Amygdala (tissue), 56 donors: ENCODE results near the gene GJC2.

ENCODE experiments used
- DNase-seq, 56 donors: peaks; one replicate each; lab custom pipeline; 2025; lab: John Stamatoyannopoulos, UW

The GJC2 gene

DNA sequence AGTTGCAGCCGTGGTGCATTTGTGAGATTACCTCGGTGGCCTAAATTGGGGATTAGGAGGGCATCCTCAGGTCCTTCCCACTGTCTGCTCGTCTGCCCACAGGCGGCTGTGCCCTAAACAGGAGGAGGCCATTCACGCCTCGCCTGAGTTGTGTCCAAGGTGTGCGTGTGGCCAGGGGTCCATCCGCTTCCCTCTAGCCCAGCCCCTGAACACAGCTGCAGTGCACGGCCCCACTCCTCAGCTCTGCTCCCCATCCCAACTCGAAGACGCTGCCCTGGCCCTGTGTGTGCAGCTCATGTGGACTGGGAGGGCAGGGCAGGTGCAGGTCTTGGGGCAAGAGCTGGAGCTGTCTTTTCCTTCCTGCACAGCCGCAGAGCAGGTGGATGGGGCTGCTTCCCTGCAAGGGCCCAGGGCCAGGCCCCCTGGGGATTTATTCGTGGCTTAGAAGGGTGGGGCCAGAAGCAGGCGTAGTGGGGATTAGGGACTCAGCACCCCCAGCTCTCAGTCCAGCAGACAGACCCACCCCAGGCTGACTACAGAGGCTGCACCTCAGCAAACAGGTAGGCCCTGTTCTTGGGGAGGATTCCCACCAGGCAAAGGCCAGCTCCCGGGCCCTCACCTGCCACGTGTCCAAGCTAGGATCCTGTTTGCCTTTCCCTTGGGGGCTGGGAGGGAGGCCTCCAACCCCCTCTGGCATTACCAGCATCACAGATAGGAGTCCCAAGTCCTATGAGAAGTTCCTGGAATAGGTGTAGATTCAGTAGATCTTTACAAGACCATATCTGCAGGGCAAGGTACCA is 5.3 kb upstream of the GJC2 start:
- DNase-seq: no peak

GRCh38 chr1:228144993-228145343 is 4.8 kb upstream of the GJC2 start:
- no peak for DNase-seq

GRCh38 chr1:228145463-228146416 is 4.0 kb upstream of the GJC2 start:
- DNase-seq: no peak

GRCh38 chr1:228146417-228147150 is 3.1 kb upstream of the GJC2 start:
- no peak for DNase-seq

DNA sequence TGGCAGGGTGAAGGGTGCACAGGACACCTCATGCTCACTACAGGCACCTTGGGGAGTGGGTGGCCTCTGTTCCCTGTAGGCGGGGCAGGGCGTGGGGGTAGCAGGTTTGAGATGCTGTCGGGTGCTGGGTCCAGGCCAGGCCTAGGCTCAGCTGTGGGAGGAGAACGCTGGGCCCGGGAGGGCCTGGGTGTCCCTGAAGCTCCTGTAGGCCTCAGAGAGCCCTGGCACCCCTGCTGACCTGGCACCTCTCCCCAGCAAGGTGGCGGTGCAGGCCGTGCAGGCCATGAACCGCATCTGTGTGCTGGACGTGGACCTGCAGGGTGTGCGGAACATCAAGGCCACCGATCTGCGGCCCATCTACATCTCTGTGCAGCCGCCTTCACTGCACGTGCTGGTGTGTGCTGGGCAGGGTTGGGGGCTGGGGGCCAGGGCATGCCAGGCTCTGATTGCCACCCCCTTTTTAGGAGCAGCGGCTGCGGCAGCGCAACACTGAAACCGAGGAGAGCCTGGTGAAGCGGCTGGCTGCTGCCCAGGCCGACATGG is 2.5 kb upstream of the GJC2 start:
- no peak for DNase-seq

DNA sequence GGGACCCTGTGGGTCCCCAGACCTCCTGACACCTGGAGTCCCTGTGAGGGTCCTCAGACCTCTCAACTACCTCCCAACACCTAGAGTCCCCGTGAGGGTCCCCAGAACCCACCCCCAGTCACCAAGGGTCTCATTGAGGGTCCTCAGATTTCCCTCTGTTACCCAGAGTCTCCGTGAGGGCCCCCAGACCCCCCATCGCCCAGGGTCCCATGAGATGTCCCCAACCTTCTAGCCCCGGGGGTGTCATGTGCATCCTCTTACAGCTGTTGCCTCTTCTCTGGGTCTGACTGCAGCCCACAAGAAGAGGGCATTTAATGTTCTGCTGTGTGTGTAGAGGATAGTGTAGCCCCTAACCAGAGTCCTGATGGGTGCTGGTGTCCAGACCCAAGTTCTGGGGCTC is 2.0 kb upstream of the GJC2 start:
- no peak for DNase-seq

- peak in 12 of 56 donors; percentile 8 to 65 (median 30) for DNase-seq
Observed at GRCh38 chr1:228148196-228148861, 1.4 kb upstream of the GJC2 start.

DNA sequence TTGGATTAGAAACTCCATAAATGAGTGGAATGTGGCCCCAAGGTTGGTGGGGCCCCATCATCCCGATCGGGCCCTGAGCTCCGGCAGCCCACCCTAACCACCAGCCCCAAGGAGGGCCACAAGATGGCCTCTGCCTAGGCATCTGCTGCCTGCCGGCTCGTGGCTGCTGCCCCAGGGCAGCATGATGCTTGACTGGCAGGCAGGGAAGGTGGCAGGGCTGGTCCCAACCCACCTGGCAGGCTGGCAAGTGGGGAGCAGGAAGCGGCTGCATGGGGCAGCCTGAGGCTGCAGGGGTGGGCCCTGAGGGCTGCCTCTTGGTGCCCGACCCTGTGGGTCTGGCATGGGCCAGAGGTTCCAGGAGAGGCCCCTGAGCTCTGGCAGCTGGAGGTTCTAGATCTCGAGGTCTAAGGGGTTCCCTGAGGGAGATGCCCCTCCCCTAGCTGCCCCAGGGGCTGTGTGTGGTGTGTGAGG is 760 bp upstream of the GJC2 start:
- DNase-seq: no peak

- peak in 5 of 56 donors; percentile 21 to 61 (median 44) for DNase-seq
Observed at GRCh38 chr1:228150120-228150460, 360 bp downstream of the GJC2 start.

- DNase-seq: peak in 44 of 56 donors; percentile 22 to 84 (median 56)
Observed at GRCh38 chr1:228150461-228151179, 890 bp downstream of the GJC2 start.

DNA sequence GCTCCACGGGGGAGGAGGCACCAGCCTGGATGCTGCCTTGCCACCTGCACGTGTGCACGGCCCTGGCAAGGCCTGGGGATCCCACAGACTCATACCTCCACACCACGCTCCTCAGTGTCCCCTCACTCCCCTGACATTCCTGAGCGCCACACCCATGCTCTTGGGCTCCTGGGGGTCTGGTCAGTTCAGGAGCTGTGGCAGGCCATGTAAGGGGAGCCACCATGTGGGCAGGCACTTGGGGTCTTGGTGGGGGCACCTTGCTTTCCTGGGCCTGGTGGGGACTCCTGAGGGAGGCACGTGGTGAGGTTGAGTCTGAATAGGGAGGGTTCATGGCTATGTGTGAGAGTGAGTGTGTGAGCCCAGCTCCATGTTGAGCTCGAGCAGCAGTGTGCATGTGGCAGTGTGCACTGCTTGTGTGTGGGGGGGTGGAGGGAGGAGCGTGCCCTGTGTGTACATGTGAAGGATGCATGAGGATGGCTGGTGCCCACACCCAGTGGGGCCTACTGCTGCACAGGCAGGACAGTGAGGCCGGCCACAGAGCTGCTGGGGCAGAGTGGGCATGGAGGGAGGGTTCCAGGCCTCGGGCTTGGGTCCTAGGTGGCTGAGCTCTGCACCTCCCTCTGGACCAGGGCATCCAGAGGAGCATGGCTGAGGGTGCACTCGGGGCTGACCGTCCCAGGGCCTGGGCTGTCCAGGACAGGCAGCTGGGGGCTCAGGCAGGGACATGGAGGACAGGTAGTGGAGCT is 1.6 kb downstream of the GJC2 start:
- DNase-seq: no peak

DNA sequence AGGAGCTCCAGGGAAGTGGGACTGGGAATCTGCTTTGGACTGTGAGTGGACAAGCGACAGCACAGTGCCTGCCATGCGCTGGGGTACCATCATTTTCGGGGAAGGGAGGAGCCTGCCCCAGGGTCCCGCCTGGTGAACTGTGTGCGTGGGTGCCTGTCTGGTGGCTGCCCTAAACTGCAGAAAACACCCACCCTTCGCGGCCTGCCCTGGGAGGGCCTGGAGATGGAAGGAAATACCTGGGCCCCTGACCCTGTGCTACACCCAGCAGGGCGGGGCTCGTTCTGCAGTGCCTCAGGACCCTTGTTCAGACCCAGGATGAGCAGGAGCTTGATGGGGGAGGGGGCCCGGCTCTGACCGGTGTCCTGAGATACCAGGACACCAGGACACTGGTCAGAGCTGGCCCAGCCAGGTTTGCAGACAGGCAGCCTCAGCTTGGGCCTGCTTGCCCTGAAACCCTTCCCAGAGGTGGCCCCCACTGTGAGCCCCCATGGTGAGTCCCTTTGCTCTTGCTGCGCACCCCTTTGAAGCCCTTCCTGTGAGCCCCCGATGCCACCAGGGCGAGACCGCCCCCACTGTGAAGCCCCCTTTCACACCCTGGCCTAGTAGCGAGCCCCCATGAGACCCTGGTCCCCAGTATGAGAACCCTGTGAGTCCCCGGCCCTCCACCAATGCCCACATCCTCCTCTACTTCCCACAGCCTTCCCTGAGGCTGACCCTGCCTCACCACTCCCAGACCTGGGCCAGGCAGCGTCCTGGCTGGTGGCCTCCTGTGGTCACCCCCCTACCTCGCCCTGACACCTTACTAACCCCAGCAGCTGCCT is 2.6 kb downstream of the GJC2 start:
- DNase-seq: no peak

DNA sequence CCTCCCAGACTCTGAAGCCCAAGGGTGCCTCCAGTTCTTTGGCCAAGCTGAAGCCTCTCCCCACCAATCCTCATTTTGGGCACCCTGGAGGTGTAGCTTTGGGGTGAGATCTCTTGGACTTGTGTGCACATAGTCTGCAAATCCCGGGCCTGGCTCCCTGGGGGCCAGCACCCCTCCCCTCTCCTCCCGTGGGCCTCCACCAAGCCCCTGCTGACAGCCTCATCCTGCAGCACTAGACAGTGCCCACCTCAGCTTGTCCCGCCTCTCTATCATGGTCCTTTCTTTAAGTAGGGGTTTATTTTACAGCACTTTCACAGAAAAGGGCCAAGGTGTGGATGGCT is 3.2 kb downstream of the GJC2 start:
- no peak for DNase-seq

DNA sequence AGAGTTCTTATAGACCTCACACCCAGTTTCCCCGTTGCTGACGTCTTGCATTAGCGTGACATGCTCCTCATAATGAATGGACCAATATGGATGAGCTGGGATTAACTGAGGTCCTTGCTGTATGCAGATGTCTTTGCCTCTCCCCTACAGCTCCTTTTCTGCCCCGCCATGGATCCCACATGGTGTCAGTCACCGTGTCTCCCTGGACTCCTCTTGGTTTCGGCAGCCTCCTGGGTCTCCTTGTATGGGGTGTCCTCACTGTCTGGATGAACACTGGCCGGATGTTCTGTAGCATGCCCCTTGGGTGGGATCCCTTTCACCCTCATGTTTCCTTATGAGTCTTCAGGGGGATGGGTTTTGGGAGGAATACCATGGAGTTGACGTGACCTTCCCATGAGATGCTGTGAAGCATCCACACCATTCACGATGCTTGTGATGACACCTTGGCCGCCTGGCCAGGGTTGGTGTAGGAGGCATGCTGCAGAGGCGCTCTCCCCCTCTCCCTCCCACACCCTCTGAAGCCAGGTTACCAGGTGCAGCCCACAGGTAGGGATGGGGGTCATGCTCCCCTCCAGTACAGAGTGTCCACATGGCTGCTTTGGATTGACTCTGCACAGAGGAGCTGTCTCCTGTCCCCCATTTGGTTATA is 4.4 kb downstream of the GJC2 start:
- DNase-seq: no peak

DNA sequence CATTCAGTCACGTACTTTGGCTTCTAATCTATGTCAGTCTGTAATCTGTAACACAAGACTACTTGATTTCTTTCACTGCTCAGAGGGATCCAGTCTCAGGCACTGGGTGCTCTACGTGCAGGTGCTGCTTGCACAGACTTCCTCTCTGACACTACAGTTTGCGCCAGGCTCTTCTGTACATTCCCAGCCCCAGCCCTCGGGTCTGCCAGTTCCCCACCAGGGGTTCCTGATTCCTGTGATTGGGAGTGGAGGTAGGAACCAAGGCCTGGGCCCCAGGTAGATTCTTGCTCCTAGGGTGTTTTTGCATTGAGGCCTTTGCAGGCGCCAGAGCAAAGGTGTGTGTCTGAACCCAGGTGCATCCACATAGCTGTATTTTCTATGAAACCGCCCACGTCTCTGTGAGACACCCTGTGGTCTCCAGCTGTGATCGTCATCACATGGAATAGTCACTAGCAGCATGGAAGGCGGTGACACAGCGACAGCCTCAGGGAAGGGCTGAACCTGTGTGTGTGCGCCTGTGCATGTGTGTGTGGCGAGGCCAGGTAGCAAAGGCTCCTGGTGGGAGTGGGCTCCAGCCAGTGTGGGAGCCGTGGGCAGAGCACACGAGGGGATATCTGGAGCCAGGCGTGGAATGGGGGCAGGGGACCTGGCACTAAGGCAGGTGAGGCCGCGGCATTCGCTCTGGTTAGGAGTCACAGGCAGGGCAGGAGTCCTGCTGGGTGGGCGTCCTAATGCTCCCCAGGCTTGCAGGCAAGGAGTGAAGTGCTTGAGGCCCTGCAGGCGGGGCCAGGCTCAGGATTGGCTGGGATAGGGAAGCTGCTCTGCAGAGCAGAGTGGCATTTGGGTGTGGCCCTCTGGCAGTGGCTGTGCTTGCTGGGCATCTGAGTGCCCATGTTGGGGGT is 5.2 kb downstream of the GJC2 start:
- DNase-seq: no peak
